Ishikawa (cell line): ENCODE measurements around the gene SPDYE4.

Source experiments
- CEBPB ChIP-seq: IDR thresholded peaks from 2 replicates; pipeline ENCODE4 v1.6.1; 2012
- CREB1 ChIP-seq: IDR thresholded peaks from 2 replicates; pipeline ENCODE4 v1.6.1; 2012; ENCODE audit warnings: low read depth
- EGR1 ChIP-seq: IDR thresholded peaks from 2 replicates; pipeline ENCODE4 v1.6.1; 2012
- EP300 ChIP-seq: IDR thresholded peaks from 2 replicates; pipeline ENCODE4 v1.6.1; 2012; ENCODE audit warnings: borderline replicate concordance
- FOXM1 ChIP-seq: IDR thresholded peaks from 2 replicates; pipeline ENCODE4 v1.6.1; 2012; ENCODE audit warnings: low read depth, borderline replicate concordance
- MAX ChIP-seq: IDR thresholded peaks from 2 replicates; pipeline ENCODE4 v1.6.1; 2012
- NFIC ChIP-seq: IDR thresholded peaks from 2 replicates; pipeline ENCODE4 v1.6.1; 2012
- RAD21 ChIP-seq: IDR thresholded peaks from 2 replicates; pipeline ENCODE4 v1.6.1; 2012; ENCODE audit warnings: low read depth
- REST ChIP-seq: IDR thresholded peaks from 2 replicates; pipeline ENCODE4 v1.6.1; 2012; ENCODE audit warnings: low read depth, mild to moderate bottlenecking
- TAF1 ChIP-seq: IDR thresholded peaks from 2 replicates; pipeline ENCODE4 v1.6.1; 2012; ENCODE audit warnings: low read depth, mild to moderate bottlenecking
- TCF12 ChIP-seq: IDR thresholded peaks from 2 replicates; pipeline ENCODE4 v1.6.1; 2012; ENCODE audit warnings: low read depth
- TEAD4 ChIP-seq: IDR thresholded peaks from 2 replicates; pipeline ENCODE4 v1.6.1; 2012
- USF1 ChIP-seq: IDR thresholded peaks from 2 replicates; pipeline ENCODE4 v1.6.1; 2012
- YY1 ChIP-seq: IDR thresholded peaks from 2 replicates; pipeline ENCODE4 v1.6.1; 2012; ENCODE audit warnings: low read depth
- ZBTB7A ChIP-seq: IDR thresholded peaks from 2 replicates; pipeline ENCODE4 v1.6.1; 2012; ENCODE audit warnings: low read depth

SPDYE4 gene

GRCh38 chr17:8720596-8720995, 37.8 kb downstream of the SPDYE4 start:
- TF ChIP-seq REST (no peak), EP300 (no peak), CEBPB (no peak), YY1 (no peak), CREB1 (no peak), ZBTB7A (no peak), NFIC (no peak), USF1 (no peak), FOXM1 (no peak), EGR1 (no peak), TAF1 (no peak), RAD21 (no peak), TEAD4 (no peak), MAX (no peak), TCF12 (no peak)

GRCh38 chr17:8719291-8720246, 38.8 kb downstream of the SPDYE4 start:
- no peak for TF ChIP-seq FOXM1
- TF ChIP-seq REST, result no peak
- TF ChIP-seq USF1, result no peak
- TF ChIP-seq TEAD4, result no peak
- TF ChIP-seq TCF12, result no peak
- TF ChIP-seq YY1, result no peak
- no peak for TF ChIP-seq MAX
- no peak for TF ChIP-seq EGR1
- TF ChIP-seq RAD21, result no peak

- no peak for TF ChIP-seq REST
- no peak for TF ChIP-seq RAD21
- TF ChIP-seq USF1, result no peak
- no peak for TF ChIP-seq NFIC
- no peak for TF ChIP-seq CREB1
- no peak for TF ChIP-seq ZBTB7A
- TF ChIP-seq MAX, result no peak
- TF ChIP-seq EP300, result no peak
- no peak for TF ChIP-seq YY1
- TF ChIP-seq TAF1, result no peak
- no peak for TF ChIP-seq CEBPB
- TF ChIP-seq FOXM1, result no peak
- TF ChIP-seq TEAD4, result no peak
- TF ChIP-seq EGR1, result no peak
- TF ChIP-seq TCF12, result no peak
Measured at GRCh38 chr17:8718001-8718563, 40.3 kb downstream of the SPDYE4 start.
